Fibroblast of skin of back (primary cell): ENCODE results near the gene TEKTIP1.
A peak's percentile ranks its signal among the peaks of the same experiment; 100 is the strongest.
"Not testable (repeated sequence)": the region's sequence is repeated elsewhere in the genome, so short reads cannot be mapped to it uniquely, and the experiment has no call there.

ENCODE experiments used
- DNase-seq: peaks from one replicate; pipeline ENCODE4 v3.0.0-alpha.2; 2013

TEKTIP1 gene

DNA sequence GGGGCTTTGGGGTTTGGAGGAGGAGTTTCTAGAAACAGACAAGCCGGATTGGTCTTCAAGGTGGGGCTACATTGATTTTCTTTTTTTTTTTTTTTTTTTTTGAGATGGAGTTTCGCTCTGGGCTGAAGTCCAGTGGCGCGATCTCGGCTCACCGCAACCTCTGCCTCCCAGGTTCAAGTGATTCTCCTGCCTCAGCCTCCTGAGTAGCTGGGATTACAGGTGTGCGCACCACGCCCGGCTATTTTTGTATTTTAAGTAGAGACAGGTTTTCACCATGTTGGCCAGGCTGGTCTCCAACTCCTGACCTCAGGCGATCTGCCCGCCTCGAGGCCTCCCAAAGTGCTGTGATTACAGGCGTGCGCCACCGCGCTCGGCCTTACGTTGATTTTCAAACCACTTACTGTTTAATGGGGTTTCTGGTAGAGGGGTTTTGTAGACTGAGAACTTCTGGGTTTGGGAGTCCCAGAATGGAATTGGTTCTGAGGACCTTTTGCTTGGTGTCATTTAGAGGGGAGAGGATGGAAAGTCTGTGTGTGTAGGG, 30.8 kb upstream of the TEKTIP1 start:
- not testable (repeated sequence) for DNase-seq

DNA sequence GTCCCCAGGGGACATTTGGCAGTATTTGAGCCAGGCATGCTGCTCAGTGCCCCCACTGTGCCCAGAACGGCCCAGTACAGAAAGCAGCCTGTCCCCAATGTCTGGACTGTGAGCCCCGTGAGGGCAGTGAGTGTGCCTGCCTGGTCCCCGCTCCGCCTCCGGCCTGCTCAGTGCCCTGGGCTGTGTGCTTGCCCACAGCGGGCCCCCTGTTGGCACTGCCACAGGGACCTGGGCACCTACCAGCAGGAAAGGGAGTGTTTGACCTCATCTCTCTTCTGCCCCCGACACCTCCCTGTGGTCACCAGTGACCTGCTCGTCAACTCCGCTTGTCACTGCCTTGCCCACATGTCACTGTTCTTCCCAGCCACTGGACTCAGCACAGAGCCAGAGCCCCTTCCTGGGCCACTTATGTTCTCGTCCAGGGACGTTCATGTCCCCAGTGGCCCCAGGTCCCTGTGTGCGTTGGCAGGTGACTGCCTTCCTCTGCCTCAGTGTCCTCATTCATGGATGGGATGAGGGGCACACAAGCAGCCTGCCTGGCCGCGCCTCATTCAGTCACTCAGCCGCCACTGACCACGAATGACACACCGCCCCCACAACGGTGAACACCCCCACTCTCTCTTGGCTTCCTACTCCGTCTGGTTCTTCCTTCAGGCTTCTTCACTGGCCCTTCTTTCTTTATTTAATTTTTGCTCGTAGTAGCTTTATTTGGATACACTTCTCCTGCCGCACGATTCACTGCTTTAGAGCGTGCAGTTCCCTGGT, 30.0 kb upstream of the TEKTIP1 start:
- peak; percentile 15 for DNase-seq

DNA sequence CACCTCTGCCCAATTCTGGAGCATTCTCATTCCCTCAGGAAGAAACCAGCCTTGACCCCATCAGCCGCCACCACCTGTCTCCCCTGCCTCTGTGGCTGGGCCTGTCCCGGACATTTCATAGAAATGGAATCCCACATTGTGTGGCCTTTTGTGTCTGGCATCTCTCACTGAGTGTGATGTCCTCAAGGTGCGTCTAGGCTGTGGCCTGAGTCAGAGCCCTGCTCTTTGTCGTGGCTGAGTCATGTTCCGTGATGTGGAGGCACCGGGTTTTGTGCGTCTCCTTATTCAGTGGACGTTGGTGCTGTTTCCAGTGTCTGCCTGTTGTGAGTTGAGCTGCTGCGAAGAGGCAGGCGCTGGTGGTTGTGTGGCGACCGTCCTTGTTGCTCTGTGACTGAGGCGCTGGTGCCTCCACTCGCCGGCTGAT, 29.4 kb upstream of the TEKTIP1 start:
- DNase-seq, result peak; percentile 45

DNA sequence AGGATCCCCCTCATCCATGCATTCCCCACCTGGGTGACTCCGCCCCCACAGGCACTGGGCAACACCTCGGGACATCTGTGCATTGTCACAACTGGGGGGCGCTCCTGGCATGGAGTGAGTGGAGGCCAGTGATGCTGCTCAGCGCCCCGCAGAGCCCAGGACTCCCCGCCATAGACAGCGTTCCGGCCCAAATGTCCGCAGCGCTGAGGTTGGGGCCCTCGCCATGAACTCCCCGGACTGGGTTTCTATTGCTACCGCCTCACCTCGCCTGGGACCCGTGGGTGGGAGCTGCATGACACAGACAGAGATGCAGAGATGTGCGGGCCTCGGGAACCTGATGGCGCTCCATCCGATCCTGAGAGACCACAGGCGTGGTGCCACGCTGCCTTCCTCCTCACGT, 28.2 kb upstream of the TEKTIP1 start:
- DNase-seq, result no peak

DNA sequence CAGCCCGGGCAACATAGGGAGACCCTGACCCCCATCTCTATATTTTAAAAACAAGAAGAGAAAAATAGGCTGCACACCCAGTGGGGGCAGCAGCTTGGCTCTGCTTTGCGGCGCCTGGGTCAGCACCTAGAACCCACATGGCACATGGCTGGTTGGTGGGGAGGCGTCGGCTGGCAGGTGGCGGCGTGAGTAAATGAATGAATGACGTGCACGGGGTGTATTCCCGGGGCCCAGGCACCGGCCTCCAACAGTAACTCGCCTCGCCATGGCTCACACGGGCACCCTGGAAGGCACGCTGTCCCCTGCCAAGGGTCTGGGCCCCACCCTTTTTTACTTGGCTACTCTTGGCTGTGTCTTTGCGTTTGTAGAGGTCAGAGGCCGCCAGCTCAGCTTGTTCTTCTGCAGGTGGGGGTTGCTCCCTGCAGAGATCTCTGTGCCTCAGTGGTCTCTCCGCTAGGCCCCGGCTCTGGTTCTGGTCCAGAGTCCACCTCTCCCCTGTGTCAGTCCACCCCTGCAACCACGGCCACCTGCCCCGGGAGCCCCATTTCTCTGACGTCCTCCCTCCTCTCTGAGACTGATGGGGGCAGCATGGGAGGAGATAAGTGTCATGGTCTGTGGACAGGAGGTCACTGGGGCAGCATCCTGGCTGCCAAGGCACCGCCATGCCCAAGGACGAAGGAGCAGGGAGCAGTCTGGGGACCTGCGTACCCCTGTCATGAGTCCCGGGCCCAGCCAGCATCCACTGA, 27.3 kb upstream of the TEKTIP1 start:
- no peak for DNase-seq

DNA sequence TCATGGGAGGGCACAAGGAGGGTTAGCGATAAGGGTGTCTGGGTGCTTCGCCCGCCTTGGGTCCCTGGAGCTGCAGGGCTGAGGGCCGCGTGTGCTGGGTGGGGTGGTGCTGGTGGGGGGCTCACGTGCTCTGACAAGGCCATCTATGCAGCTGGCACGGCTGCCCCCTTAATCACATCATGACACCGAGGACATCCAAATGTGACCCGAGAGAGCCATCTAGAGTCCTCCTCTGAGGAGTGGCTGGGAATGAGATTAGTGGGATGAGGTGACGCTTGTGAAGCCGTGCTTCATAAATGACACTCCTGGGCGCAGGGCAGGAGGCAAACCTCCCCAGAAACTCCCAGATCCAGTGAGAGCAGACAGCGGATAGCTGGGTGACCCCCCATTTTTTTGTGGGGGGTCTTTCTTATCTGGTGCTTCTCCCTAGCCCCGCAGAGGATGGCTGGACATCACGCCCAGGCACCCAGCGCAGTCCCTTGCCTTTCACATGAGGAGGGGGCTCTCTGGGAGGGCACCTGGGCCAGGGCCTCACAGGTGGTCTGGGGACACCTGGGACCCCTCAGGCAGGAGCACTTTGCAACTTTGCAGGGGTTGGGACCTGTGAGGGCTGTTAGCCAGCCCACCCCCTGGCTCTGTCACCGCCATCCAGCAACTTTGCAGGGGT, 26.3 kb upstream of the TEKTIP1 start:
- no peak for DNase-seq

DNA sequence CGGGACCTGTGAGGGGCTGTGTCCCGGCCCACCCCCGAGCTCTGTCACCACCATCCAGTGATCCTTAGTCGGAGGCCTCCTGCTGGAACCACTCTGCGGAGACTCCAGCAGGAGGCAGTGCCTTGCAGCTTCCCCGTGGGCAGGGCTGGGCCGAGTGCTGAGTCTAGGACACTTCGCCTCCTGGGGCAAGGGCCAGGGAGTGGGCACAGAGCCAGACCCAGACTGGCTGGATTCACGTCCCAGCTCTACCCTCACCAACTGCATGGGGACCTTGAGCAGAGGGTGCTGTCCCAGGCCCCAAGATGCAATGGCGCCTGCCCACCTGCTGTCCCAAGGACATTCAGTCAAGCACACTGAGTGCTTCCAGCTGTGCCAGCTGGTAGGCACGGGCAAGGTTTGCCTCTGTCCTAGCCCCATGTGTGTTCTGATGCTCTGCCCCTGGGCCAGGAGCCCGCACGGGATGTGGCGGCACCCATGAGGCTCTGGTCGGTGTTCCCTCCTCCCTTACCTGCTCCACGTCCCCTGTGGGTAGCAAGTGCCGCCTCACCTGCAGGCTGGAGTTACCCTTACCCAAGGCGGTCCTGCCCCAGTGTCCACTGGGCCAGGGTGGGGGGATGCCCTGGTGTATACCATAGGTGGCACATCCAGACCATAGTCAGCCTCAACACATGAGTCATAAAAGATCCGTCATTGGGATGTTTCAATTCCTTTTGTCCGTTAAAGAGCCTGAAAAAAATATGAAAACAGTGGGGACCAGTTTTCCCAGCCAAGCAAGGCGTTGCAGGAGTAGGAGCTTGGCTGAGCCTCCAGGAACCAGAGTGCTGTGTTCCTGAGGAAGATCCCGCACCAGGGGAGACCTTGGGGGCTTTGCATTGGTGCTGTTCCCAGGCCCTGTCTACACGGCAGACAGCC, 25.5 kb upstream of the TEKTIP1 start:
- peak; percentile 9 for DNase-seq

DNA sequence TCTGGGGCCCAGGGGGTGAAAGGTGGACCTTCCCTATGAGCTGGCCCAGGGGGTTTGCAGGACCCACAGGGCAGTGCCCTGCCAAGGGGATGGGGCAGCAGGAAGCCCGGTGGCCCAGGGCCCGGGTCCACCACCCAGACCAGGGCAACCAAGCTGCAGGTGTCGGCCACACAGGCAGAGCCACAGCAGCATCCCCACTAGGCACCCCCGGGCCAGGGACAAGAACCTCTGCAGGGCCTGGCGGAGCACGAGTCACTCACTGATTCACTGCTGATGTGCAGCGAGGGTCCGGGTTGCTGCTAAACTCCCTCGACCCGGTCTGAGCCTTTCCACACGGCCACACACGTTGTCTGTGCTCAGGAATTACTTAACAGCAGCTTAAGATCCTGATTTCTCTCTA, 24.0 kb upstream of the TEKTIP1 start:
- peak; percentile 42 for DNase-seq

DNA sequence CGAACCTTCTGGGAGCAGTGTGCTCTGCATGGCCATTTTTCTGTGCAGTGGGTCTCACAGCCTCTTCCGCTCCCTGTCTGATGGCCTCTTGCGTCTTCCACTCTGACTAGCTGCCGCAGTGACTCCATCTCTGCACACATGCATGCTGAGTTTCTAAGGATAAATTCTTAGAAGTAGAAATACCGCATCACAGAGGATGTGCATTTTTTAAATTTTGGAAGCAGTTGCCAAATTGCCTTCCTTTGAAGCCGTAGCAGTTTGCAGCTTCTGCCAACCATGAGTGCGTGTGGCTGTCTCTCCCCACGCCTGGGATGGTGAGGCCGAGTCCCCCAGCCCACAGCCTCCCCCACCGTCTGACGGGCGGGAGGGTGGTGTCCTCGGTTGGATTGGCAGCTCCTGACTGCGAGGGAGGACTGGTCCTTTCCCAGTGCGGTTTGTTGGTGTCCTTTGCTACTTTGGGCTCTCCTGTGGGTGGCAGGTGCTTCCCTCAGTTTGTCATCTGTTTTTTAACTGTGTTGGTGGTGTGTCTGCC, 23.0 kb upstream of the TEKTIP1 start:
- peak; percentile 46 for DNase-seq

DNA sequence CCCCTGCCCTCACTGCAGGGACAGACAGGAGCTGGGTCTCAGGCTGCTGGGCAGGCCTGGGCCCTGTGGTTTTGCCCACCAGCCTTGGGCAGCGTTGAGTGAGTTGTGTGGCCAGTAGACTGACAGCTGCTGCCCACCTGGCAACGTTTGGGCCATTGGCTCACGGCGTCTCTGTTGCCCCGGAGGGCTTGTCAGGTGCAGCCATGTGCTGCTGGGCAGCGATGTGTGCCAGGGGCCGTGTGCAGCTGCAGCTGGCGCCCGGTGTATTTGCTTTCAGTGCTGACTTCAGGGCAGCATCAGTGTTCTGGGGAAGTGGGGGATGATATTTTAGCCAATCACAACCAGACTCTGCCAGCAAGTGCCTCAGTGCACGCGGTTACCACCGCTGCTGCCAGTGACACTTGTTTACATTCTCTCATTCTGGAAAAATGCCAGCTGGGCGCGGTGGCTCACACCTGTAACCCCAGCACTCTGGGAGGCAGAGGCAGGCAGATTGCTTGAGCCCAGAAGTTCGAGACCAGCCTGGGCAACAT, 22.2 kb upstream of the TEKTIP1 start:
- no peak for DNase-seq

DNA sequence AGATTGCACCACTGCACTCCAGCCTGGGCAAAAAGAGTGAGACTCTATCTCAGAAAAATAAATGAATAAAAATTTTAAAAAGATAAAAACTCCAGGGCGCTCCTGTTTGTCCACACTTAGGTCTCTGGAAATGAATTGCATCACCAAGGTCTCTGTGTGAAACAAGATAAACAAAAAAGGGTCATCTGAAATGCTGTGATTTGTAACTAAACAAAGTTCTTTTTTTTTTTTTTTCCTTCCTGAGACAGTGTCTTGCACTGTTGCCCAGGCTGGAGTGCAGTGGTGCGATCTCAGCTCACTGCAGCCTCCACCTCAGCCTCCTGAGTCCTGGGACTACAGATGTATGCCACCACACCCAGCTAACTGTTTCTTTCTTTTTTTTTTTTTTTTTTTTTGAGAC, 21.3 kb upstream of the TEKTIP1 start:
- no peak for DNase-seq

DNA sequence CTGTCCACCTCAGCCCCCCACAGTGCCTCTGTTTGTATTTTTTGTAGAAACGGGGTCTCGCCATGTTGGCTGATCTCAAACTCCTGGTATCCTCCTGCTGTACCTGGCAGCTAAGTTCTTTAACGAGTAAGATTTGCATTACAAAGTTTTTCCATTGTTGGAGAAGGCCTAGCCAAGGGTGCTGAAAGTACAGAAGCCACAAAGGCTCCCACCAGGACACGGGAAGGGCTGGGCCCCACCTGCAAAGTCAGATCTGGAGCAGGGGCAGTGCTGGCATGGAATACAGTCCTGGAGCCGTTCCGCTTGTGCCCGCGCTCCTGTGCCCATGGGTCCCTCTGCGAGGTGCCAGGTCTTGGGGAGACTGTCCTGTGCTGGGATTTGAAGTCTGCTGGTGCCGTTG, 20.7 kb upstream of the TEKTIP1 start:
- no peak for DNase-seq

DNA sequence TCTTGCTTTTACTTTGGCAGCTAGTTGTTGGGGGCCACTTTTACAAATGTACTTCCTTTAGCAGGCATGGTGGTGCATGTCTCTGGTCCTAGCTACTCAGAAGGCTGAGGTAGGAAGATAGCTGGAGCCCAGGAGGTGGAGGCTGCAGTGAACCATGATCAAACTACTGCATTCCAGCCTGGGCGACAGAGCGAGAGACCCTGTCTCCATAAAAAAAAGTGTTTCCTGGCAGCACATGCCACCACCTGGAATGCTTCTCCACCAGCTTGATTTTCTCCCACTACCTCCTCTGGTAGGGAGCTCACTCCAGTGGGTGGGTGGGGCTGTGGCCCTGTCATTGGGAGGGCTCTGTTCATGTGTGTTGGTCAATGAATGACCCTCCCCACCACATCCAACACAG, 20.3 kb upstream of the TEKTIP1 start:
- DNase-seq, result no peak

DNA sequence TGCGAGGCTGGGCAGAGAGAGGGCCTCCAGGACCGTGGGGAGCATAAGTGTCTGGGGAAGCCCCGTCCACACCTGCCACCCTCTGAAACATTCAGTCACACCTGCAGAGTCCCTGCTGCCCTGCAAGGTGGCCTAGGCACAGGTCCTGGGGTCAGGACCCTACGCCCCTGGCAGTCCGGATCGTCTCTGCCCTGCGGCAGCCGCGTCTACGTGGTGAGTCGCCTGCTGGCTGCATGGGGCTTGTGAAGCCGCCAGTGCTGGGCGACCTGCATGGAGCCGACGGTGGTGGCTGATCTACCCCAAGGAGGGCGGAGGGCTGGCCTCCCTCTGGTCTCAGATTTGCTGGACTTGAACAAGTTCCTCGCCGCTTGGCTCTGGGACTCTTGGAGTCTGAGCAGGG, 19.8 kb upstream of the TEKTIP1 start:
- DNase-seq, result no peak

DNA sequence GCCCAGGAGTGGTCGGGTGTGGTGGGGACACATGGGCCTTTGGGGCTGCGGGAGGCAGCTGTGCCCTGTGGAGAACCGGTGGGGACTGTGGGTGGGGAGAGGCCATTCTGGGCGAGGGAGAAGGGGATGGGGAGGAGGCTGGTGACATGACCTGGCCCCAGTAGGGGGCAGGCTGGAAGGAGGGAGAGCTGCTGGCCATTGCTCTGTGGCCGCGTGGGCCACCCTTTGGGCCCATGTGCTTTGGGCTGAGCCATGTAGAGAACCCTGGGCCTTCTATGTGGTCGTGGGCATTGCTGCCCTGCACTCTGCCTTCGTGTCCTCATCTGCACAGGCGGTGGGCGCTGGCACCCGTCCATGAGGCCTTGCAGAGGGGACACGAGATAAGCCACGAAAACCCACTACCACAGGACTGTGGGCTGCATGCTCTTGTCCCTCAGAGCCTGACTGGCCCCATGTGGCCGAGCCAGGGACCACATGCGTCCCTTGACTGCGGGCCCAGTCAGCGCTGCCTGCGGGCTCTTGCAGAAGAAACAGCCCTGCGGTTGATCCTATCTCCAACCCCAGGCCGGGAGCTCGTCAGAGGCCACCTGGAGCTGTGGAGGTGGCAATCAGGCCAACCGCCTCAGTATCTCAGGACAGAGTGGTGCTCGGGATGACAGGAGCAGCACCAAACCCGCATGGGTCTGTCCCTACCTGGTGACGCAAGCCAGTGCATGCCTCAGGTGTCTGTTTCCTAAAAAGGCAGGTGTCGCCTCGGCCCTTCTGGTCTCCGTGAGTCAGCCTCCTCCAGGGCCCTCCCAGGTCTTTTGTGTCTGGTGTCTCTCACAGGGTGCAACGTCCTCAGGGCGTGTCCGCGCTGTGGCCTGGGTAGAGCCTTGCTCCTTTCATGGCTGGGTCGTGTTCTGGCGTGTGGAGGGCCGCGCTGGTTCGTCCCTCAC, 18.5 kb upstream of the TEKTIP1 start:
- DNase-seq, result no peak

DNA sequence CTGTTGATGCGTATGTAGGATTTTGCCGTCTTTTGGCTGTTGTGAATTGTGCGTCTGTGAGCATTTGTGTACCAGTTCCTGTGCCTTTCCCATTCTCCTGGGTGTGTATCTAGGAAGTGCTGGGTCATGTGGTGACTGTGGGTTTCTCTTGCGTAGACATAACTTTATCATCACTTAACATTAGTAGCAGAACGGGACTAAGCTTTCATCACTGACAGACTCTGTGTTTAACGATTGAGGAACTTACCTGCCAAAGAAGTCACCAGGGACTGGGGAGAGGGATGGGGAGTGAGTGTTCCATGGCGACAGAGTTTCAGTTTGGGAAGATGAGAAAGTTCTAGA, 17.9 kb upstream of the TEKTIP1 start:
- DNase-seq, result no peak

DNA sequence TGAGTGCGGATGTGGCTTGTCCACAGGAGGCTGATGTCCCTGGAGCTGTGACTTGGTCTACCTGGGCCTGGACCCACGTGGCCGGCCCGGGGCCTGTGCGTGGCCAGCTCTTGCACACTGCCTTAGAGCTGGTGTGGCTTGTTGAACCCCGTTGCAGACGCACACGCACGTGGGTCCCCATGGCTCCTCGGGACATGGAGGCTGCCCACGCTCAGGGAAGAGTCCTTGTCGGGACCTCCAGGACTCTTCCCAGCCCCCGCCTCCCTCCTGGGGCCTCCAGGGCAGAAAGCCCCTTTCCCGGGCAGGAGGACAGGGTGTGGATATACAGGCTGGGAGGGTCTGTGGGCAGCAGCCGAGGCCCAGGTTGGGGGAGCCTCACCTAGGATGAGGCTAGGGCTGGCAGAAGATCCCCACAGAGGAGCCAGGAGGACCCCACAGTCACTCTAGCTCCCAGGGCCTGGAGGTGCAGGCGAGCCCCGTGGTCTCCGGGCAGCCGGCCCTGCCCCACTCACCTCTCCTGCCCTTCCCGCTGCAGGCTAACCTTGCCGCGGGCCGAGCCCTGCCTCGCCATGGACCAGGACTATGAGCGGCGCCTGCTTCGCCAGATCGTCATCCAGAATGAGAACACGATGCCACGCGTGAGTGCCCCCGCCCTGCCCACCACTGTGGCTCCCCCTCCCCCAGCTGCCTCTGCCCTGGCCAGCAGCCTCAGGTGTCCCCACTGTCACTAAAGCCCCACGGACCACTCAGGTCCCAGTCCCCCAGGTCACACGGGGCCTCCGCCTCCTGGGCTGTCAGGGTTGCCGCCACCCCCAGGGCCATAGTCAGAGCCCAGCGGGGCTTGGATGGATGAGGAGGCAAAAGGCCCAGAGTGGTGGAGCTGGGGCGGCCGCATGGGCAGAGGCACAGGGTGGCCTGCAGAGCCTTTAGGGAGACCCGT, 16.3 kb upstream of the TEKTIP1 start:
- DNase-seq, result no peak

DNA sequence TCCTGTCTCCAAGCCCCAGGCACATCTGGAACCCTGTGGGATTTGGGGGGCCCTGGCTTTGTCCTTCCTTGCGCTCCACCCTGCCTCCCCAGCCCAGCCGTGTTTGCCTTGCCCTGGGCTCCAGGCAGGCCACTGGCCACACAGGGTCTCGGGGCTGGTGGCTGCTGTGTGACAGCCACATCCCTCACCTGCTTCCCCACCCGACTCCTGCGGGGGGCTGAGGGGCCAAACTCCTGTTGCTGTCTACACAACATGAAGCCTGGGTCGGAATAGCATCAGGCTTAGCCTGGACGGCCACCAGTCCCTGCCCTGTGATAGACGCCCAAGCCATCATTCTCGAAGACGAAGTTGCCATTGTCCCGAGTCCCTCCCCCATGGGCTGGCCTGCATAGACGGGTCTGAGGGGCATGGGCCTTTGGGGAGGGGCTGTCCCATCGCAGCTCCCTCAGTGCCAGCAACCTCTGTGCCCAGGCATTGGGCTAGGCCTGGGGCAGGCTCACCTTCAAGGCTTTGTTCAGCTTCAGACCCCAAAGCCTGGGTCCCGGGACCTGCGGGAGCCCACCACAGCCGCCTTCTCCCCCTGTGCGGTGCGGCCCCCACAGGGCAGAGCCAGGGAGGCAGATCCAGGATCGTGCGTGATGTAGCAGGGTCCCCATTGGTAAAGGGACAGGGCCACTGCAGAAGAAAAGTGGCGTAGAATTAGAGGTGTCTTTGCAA, 15.5 kb upstream of the TEKTIP1 start:
- DNase-seq, result no peak
